ENCODE data around the gene SLC44A3. TPM values are rescaled to one million over a fixed set of nuclear protein-coding genes. Genes with fewer than 3 reads are reported as not detected.

The SLC44A3 gene
- total RNA-seq, 1 donor from 2014 or later, result 1.5 TPM

DNA sequence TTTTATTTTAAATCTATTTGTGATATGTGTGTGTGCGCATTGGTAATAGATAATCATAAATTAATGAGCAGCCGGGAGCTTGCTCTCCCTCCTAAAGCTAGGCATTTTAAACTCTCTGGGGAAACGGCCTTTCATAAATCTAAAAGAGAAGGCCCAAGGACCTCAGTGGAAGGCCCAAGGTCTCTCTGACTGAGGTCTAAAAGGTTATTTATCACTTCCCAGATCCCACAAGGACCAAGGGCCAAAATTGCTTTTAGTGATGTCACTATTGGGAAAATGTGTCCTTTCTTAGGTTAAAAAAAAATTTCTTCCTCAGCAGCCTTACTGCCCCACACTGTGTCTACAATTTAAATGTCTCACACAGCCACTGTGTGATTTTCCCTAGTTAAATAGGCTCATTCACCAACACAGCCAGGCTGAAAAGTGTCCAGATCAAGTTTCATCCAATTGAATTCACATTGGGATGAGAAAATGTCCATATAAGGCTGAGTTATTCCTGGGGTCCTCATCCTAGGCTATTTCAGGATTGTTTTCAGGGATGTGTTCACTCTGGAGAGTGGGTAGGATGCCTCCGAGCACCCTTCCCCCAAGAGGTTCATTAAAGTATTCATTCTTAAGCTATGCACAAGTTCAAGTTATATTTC lies 46.1 kb downstream of the SLC44A3 start:
- DNase-seq (ENCODE audit: extremely low read depth, low read depth, low spot score), result no peak

DNA sequence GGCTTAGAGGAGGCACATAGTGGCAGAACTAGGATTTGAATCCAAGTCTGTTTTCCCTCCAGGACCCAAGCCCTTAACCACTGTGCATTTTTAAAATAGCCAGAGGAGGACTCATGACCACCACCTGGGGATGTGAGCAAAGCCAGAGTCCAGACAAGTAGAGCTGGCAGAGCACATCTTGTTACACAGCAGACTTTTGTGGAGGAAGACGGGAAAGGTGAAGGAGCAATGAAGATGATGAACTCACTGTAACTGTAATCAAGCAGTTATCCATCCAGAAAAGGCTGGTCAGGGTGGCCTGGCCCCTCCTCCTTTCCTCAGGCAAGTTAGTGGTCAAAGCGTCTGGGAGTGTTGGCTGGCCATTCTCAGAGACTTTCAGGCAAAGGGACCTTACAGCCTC lies 50.9 kb downstream of the SLC44A3 start:
- no peak for DNase-seq (ENCODE audit: extremely low read depth, low read depth, low spot score)

DNA sequence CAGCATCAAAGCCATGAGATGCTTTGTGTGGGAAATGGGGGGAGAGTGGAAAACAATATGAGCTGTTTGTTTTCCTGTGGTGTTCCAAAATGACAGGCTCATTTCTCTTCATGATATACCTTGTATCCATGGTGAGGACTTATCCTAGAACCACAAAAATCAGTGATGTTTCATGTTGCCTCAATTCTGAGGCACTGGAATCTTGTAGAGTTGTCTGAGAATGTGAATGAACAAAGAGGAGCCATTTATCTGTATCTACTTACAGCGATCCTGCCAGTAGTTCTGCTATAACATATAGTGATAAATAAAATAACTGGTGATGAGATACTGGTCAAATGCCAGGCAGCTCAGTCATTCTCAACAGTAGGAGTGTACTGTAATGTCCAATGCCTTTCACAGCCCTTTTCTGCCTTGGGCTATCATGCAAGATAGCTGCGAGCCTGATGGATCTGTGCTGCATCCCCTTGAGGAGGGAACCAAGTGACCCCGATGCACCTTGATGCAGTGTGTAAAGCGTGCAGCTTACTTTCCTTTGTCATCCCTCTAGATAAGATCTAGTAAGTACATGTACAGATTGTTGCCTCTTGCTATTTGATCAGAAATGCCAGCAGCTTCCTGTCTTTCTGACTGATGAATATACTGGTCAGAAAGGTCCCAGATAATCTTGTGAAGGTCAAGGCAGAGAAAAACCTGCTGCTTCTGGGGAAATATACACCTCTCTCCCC lies 52.8 kb downstream of the SLC44A3 start:
- DNase-seq (ENCODE audit: extremely low read depth, low read depth, low spot score), result no peak

GRCh38 chr1:94873520-94874351 lies 53.6 kb downstream of the SLC44A3 start:
- DNase-seq (ENCODE audit: extremely low read depth, low read depth, low spot score), result no peak

GRCh38 chr1:94874423-94874822 lies 54.3 kb downstream of the SLC44A3 start:
- no peak for DNase-seq (ENCODE audit: extremely low read depth, low read depth, low spot score)

DNA sequence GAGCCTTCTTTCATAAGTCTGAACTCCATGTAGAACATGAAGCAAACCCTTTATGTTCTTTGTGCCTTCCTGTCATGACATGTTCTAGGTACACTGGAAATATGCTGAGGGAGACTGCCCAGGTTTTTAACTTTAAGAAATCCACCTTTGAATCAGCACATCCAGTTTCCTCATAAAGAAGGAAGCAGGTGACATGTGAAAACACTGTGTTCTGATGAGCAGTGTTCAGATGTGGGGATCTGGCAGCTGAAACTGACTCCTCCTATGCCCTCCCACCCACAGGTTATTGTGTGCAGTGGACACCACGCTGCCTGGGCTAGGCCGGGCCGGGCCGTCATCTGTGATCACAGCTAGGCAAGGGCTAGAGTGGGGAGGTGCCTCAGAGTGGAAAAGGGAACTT lies 55.6 kb downstream of the SLC44A3 start:
- no peak for DNase-seq (ENCODE audit: extremely low read depth, low read depth, low spot score)

DNA sequence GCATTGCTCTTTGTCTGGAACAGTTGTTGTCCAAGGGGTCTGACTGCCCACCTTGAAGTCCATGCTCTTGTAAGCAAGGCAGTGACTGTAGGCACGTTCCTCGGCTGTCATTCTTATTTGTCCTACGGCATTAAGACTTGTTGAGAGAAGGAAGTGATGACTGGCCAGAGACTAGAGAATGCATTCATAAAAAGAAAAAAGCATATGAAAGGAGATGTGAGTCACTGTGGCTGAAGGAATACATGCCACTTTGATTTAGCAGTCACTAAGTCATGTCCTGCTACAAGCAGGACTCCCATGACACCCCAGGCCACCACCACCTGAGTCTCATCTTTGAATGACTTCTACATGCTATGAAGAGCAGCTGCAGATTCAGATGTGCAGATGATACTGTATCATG lies 56.2 kb downstream of the SLC44A3 start:
- no peak for DNase-seq (ENCODE audit: extremely low read depth, low read depth, low spot score)

DNA sequence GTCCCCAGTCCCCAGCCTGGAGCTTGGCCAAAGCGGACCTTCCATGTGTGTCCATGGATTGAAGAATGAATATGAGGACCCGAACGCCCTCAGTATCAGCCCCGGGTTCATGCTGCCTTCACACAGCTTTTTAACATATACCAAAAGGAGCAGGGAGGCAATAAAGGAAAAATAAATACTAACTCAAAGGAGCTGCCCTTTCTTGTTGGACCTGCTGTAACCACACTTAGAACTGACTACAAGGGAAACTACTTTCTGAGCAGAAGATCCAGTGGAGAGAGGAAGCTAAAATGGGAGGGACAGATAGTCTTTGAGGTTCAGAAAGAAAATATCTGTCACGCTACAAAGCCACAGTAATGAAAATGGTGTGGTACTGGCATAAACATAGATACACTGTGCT lies 58.2 kb downstream of the SLC44A3 start:
- DNase-seq (ENCODE audit: extremely low read depth, low read depth, low spot score), result no peak

DNA sequence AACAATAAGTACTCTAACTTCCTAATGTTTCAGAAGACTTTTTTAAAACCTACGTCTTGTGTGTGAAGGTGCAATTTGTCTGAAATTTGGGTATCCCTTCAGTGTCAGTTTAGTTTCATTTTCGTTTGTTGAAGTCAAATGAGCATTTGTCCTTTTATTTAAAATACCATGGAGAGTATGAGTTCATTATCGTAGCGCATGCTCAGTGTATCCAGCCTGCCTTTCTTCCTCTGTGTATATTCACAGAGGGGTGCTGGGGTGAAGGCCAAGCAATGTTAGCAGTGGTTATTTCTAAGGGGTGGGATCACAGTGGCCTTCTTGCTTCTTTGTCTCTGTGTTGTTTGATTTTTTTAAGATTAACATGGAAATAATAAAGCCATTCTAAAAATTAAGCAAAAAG lies 63.5 kb downstream of the SLC44A3 start:
- no peak for DNase-seq (ENCODE audit: extremely low read depth, low read depth, low spot score)

DNA sequence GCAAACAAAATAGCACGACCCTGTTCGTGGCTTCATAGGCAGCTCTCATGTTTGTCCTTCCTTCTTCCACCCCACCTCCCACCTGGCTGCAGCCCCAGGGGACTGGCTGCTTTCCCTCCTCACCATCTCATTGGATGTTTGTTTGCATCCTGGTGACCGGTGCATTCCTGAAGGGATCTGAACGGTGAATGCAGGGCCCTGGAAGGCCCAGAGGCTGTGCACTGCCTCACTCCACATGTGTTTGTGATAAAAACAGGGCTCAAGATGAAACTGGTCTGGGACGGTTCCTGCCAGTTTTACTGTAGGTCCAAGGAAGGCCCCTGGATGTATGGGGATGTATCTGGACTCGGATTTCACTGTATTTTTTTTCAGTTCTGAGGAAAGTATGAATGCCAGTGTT lies 63.9 kb downstream of the SLC44A3 start:
- no peak for DNase-seq (ENCODE audit: extremely low read depth, low read depth, low spot score)

DNA sequence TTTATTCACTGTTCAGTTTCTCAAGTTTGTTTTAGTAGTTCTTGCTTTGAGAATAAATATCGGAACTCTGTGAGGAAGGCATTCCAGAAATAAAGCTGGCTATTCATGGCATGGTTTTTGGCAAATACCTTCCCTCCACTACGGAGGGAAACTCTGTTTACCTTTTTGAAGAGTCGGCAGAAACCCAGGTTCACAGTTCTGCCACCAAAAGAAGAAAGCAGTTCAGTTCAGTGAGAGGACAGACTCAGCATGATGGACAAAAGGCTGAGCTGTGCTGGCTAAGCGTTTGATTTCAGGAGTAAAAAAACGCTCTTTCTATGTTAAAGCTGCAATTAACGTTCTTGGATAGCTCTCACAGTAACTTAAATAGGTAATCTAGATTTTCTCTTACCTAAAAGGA lies 64.3 kb downstream of the SLC44A3 start:
- DNase-seq (ENCODE audit: extremely low read depth, low read depth, low spot score), result no peak

DNA sequence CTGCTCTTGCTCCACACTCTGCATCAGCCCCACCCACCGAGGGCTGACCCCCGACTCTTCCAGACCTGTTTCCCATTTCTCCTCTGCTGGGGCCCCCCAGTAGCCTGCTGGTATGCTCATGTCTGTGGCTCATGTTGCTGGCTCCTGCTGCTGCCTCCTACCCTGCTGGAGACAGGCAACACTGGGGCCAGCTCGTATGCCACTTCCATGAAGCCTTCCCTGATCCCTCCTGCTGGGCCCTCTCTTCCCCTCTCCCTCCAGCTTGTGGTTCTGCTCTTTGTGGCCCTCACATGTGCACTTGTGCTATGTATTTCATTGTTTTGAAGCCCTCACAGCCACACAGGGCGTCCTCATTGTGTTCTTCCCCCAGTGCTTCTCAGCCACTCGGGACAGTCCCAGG lies 66.2 kb downstream of the SLC44A3 start:
- DNase-seq (ENCODE audit: extremely low read depth, low read depth, low spot score), result no peak

- DNase-seq (ENCODE audit: extremely low read depth, low read depth, low spot score), result no peak
Measured at GRCh38 chr1:94887106-94887505, 66.9 kb downstream of the SLC44A3 start.

DNA sequence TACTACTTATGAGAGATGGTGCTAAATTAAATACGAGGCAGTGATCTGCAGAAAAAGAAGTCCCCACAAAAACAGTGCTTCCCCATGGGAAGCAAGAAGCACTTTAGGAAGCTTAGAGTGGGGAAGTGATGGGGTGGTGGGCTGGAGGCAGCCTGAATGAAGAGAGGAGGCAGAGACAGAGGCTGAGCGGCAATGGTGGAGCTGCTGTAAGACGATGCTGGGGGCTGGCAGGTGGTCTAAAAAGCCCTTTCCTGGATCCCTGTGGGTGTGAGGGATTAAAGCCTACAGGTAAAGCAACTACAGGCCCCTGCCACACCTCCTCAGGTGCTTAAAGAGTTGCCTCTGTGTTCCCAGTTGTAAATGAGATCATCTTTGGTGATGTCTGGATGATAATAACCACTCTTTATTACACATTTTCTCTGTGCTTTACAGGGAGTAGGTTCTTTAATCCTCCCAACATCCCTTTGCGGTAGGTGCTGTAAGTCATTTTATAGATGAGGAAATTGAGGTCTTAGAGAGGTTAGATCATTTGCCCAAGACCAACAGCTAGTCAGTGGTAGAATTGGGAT lies 67.5 kb downstream of the SLC44A3 start:
- no peak for DNase-seq (ENCODE audit: extremely low read depth, low read depth, low spot score)

DNA sequence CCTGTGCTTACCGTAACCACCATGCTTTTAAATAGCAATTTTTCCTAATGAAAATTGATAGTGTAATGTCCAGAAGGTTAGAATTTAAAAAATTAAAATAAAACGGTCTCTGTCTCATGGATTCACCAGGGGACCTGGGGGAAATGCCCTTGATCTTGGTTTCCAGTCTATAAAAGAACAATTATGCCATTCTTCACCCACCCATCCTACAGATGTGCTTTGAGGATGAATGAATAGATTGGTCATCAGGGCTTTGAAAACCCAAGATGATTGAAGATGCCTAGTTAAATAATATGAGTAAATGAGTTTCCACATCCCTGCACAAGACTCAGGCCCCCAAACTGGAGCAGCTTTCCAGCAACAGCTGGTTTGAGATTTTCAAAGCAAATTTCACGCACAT lies 68.0 kb downstream of the SLC44A3 start:
- no peak for DNase-seq (ENCODE audit: extremely low read depth, low read depth, low spot score)

DNA sequence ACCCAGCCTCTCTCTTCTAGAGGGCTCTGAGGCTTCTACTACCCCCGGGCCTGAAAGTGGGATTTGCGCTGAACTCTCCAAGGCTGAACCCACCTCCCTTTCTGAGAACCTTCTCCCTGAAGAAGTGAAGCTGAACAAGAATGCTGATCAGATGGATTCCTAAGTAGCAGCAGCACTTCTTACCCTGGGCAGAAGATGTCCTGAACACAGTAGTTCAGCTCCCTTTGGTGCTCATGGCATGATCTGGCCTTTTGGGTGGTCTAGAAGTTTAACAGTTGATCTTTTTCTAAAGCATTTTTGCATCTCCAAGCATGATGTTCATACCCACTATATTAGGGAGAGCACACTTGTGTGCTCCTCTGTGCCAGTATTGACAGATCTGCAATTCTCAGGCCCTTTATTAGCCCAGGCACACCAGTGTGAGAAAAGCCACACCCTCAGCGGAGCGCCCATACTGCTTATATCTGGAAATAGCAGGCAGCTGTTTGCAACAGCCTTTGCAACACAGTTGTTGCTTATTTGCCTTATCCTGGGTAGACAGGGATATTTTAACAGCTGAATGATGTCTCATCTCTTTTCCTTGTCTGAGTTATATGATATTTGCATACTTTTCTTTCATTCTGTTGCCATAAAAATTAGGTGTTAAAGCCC lies 72.6 kb downstream of the SLC44A3 start:
- no peak for DNase-seq (ENCODE audit: extremely low read depth, low read depth, low spot score)

DNA sequence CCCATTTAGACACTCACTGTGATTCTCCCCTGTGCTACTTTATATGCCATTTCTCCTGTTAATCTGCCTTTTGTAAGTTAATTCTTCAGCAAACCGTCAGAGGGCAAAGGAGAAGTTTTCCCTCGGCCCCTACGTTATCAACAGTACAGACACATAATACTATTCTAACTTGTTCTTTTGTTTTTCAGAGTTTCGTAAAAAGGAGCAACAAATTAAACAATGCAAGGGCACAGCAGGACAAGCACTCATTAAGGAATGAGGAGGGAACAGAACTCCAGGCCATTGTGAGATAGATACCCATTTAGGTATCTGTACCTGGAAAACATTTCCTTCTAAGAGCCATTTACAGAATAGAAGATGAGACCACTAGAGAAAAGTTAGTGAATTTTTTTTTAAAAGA lies 74.5 kb downstream of the SLC44A3 start:
- DNase-seq (ENCODE audit: extremely low read depth, low read depth, low spot score), result no peak

DNA sequence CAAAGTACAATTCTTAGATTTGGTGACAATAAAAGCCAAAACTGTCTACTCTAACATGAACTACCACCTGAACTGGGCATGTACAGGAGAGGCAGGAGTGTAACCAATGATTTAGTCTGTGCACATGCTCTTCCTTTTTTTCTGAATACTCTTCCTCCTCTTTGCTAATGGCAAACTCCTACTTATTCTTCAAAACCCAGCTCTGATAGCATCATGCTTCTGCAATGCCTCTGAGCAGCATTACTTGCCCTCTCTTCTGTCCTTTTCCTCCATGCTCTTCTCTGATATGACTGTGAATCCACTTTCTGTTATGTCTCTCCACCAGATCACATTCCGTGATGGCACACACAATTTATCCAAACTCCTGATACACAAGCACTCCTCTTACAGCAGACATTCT lies 75.4 kb downstream of the SLC44A3 start:
- no peak for DNase-seq (ENCODE audit: extremely low read depth, low read depth, low spot score)

GRCh38 chr1:94898491-94899385 lies 78.6 kb downstream of the SLC44A3 start:
- DNase-seq (ENCODE audit: extremely low read depth, low read depth, low spot score), result no peak

DNA sequence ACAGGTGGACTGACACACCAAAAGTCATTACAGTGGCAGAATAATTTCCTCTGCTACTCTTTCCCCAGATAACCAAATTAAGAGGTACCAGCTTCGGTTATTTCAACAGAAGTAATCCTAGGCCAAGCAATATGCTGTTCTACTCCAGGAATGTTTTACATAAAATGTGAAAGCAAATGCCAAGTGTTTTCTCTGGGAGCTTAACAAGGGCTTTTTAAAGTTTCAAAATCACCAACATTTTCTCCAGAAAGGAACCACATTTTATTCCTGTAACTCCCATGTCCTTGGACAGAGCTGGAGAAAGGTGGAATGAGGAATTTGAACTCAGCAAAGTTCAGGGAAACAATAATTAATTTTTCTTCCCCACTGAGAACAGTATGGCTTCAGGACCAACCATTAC lies 79.6 kb downstream of the SLC44A3 start:
- no peak for DNase-seq (ENCODE audit: extremely low read depth, low read depth, low spot score)

Measured in glomerular endothelial cell (primary cell).